Inferior parietal cortex (tissue), 1 donor: ENCODE data around the gene MARCO.
"Not testable (repeated sequence)": the region's sequence is repeated elsewhere in the genome, so short reads cannot be mapped to it uniquely, and the experiment has no call there.

ENCODE experiments used
- DNase-seq: peaks from one replicate; pipeline ENCODE4 v3.0.0-alpha.2; 2016; ENCODE audit errors: extremely low spot score

Gene MARCO

GRCh38 chr2:118974103-118974993 lies 32.4 kb downstream of the MARCO start:
- no peak for DNase-seq

- DNase-seq: no peak
Observed at GRCh38 chr2:118975133-118975532, 33.1 kb downstream of the MARCO start.

GRCh38 chr2:118978064-118978463 lies 36.1 kb downstream of the MARCO start:
- DNase-seq: no peak

- DNase-seq: no peak
Observed at GRCh38 chr2:118979152-118979861, 37.3 kb downstream of the MARCO start.

GRCh38 chr2:118980022-118980421 lies 38.0 kb downstream of the MARCO start:
- no peak for DNase-seq

- DNase-seq: no peak
Observed at GRCh38 chr2:118980573-118980972, 38.6 kb downstream of the MARCO start.

GRCh38 chr2:118981632-118982031 lies 39.6 kb downstream of the MARCO start:
- DNase-seq: no peak

GRCh38 chr2:118982039-118982438 lies 40.0 kb downstream of the MARCO start:
- no peak for DNase-seq

GRCh38 chr2:118983133-118983532 lies 41.1 kb downstream of the MARCO start:
- DNase-seq: no peak

GRCh38 chr2:118983915-118984314 lies 41.9 kb downstream of the MARCO start:
- no peak for DNase-seq

GRCh38 chr2:118986738-118987137 lies 44.7 kb downstream of the MARCO start:
- DNase-seq: no peak

GRCh38 chr2:118987886-118988285 lies 45.9 kb downstream of the MARCO start:
- no peak for DNase-seq

GRCh38 chr2:118988706-118989105 lies 46.7 kb downstream of the MARCO start:
- DNase-seq: no peak

GRCh38 chr2:118989481-118989880 lies 47.5 kb downstream of the MARCO start:
- DNase-seq: no peak

- no peak for DNase-seq
Observed at GRCh38 chr2:118990757-118991545, 49.0 kb downstream of the MARCO start.

GRCh38 chr2:118991554-118991953 lies 49.6 kb downstream of the MARCO start:
- no peak for DNase-seq

GRCh38 chr2:118992740-118993391 lies 50.9 kb downstream of the MARCO start:
- DNase-seq: no peak

- DNase-seq: no peak
Observed at GRCh38 chr2:118993392-118993752, 51.4 kb downstream of the MARCO start.

- DNase-seq: no peak
Observed at GRCh38 chr2:118994172-118994700, 52.2 kb downstream of the MARCO start.

GRCh38 chr2:118994778-118995177 lies 52.8 kb downstream of the MARCO start:
- no peak for DNase-seq

- not testable (repeated sequence) for DNase-seq
Observed at GRCh38 chr2:119003856-119004255, 61.9 kb downstream of the MARCO start.
